NCI-H748 (cell line): ENCODE measurements around the gene SELENOM.
"Not testable (repeated sequence)": the region's sequence is repeated elsewhere in the genome, so short reads cannot be mapped to it uniquely, and the experiment has no call there.

ENCODE experiments used
- DNase-seq: peaks from one replicate; lab custom pipeline; 2025; ENCODE audit not compliant: unreplicated experiment; lab: John Stamatoyannopoulos, UW

SELENOM gene

DNA sequence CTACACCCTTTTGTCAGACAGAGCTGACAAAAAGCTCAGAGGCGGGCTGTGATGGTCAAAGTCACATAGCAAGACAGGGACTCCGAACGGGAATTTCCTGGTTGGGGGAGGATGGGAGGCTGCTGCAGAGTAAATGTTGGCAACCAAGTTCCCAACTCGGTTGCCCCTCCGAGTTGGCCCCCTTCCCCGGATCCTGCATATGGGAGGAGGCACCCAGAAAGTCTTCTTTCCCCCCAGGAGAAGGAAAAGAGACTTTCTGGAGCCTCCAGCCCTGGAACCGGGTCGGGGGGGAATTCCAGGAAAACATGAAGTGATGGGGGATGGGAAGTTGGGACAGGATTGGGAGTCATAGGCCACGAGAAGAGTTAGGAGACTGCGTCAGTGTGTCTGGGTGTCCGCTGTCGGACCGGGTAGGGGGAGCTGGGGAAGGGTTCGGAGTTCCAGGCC is 614 bp downstream of the SELENOM start:
- DNase-seq, result no peak

DNA sequence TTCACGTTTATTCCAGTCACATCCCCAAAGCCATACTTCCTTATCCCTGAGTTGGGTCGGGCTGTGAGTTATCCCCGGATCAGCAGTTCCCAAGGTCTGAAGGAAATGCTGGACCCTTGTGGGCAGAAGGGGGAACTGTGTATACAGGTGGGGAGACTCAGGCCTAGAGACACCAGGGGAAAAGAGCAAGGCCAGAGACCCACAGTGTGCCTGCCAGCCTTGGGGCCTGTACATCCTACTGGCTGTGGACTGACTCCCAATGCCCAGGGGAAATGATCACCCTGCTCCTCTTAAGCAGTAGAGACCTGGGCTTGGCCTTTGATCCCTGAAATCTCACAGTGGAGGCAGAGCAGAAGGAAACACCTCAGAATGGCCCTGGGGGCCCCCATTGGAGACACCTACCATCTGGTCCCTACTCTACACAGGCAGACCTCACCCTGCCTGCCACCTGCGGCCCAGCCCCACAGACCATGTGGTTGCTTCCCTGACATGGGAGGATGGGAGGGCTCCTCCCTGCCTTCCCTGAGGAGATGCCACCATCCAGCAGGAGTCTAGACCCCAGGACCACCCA is 1.3 kb downstream of the SELENOM start:
- DNase-seq, result no peak

DNA sequence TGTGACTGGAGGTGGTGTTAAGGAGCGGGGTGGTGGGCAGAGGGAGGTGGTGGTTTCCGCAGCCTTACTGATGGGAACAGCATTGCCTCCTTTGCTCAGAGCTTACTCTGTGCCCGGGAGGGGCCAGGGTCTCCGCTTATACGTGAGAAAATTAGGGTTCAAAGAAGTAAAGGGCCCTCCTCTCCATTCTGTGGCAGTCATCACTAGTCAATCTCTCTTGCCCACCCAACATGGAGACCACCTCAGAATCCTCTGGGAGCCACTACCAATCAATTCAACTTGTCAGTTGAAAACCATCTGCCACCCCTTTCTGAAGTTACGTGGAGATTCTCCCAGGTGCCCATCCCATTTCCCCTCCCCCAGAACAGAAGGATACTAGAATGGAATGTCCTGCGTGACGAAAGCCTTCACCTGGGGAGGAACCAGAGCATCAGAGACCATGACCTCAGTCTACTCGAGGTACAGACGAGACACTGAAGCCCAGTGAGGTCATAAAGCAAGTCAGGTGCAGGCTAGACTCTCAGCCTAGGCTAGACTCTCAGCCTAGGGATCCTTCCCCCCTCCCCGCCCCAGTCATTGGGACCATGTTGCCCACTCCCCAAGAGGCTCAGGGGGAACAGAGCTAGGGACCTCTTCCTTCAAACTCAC is 2.0 kb downstream of the SELENOM start:
- no peak for DNase-seq

DNA sequence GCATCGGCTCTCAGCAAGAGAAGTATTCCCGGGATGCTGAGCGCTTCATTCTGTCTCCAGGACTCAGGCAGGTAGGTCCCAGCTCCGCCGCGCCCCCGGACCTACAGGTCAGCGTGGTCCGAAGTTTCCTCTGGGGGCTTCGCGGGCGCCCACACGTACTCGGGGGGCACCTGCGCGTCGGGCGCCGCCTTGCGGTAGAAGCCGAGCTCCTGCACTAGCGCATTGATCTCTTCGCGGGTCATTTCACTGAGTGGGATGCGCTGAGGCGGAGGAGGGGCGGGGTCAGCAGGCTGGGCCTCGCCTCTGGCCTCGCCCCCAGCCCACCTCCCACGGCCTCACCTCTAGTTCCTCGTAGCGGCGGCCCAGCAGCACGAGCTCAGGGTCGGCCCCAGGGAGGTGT is 2.5 kb downstream of the SELENOM start:
- DNase-seq, result no peak

DNA sequence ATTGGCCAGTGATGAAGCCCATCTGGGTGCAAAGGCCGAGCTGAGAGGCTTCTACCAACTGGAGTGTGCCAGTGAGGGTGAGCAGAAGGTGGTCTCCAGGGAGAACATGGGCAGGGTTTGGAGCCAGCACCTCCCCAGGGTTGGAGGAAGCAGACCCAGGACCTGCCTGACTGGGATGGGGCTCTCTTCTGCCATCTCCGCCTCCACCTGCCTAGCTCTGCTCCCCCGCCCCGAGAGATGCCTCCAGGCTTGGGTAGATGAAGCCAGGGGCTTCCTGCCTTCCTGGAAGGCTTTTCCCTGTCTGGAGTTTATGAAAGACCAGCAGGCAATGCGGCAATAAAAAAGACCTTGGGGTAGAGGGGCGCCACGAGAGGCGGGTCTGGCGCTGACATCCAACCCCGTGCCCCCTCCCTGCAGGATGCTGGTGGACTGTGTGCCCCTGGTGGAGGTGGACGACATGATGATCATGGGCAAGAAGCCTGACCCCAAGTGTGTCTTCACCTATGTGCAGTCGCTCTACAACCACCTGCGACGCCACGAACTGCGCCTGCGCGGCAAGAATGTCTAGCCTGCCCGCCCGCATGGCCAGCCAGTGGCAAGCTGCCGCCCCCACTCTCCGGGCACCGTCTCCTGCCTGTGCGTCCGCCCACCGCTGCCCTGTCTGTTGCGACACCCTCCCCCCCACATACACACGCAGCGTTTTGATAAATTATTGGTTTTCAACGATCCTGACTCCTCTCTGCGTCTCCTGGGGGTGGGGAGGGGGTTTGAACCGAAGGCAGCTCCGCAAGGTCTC is 3.3 kb downstream of the SELENOM start:
- DNase-seq, result no peak

DNA sequence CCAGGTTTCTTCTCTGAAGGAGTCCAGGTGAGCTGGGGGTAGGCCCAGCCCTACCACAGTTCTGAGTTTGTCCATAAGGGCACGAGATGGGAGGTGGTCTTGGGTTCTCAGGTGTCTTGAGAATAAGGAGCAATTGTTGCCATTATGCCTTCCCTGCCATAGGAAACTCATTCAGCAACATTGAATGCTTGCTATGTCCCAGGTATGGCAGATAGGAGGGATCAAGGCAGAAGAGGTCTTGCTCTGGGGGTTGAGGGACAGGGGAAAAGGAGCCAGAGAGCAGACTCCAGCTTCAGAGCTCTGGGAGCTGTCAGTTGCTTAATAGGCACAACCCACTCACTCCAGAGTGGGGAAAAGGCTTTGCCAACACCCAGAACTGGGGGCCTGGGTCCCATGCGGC is 4.3 kb downstream of the SELENOM start:
- DNase-seq, result no peak

DNA sequence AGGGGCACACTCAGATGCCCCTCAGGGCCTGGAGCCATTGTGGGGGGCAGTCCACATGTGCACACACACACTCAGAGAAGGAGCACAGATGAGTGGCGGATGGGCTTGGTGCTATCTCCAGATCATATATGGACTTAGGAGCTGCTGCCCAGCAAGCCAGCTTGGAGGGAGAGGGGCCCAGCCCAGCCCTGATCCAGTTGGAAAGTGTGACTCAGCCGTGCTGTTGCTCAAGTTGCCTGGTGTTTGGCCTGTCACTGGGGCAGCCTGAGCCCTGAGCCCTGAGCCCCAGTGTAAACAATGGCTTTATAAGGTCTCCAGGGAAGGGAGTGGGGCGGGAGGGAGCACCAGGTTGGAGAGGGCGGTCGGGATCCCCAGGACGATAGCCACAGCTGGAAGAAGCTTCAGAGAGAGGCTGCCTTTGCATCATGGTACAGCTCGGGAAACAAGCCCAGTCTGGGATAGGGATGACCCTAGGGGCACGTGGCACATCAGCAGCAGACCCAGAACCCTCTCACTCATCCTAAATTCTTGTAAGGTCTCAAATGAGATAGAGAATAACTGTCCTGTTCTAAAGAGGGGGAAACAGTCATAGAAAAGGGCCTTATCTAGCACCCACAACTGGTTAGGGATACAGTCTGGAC is 4.8 kb downstream of the SELENOM start:
- no peak for DNase-seq

DNA sequence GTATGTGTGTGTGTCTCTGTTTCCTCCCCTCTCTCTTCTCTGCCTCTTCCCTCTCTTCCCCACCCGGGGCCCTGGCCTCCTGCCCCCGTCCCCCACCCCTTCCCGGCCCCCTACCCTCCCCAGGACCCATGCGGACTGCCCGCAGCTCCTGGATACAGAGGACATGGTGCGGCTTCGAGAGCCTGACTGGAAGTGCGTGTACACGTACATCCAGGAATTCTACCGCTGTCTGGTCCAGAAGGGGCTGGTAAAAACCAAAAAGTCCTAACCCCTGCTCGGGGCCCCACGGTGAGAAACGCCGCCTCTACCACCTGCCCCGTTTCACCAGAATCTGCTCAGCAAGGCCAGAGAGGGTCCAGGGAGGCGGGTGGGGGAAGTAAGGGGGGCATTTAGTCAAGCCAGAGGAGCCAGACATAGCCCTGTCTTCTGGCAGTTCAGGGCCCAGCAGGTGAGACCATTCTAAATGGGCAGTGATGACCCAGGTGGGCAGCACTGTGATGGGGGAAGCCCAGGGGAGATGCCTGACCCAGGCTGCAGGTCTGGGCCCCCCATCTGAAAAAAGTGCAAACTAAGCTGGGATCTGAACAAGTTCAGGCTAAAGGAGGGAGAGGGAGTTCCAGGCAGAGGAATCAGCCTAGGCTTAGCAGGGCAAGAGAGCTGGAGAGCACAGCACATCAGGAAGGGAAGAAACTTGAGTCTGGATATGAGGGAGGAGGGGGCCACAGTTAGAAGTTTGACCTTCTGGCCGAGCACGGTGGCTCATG is 6.4 kb downstream of the SELENOM start:
- DNase-seq, result no peak

DNA sequence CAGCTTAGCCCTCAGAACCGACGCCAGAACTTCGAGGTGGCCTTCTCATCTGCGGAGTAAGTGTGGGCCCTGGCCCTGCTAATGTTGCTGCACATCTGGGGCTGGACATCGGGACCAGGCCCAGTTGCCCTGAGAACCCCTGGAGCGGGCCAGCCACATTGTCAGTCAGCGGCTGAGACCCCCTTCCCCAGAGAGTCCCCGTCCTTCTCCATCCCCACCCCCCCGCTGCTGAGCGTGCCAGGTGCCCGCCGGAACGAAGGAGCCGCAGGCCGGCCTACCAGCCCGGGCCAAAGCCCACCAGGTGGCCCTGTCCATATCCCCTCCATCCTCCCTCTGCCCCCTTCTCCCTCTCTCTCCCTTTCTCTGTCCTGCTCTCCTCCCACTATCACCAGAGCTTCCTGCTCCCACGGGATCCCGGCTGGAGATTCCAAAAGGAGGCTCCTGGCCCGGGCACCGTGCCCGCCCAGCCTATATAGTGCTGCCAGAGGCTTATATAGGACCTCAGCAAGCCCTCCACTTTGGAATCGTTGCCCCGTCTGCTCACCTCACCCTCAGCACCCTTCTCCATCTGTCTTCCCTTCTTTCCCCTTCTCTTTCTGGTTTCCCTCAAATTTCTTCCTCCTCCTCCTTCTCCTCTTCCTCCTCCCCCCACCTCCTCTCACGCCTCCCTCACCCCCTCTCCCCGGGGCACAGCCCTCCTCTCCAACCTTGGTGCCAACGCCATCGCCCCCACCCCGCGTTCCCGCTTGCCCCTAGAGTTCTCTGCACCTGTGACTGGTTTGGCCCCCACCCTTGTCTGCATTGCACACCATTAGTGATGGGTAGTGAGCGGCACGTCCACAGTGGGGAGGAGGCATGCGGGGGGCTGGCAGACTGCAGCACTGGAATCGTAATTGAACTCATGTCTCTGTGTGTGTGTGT is 7.3 kb downstream of the SELENOM start:
- no peak for DNase-seq

DNA sequence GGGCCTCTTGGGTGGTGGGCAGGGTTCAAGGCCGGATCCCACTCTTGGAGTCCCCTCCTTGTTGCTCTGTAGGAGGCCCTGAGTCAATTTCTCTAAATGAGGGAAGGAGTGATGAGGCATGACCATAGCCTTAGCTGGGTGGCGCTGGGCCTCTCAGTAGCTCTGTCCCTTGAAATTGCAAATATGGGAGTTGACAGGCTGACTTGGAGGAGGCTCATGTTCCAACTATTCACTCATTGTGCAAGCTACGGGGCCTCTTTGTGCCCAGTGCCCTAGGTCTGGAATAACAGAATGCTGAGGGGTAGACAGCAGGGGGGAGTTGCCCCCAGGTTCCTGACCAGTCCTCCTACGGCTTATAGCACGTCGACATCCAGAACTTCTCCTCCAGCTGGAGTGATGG is 8.0 kb downstream of the SELENOM start:
- DNase-seq, result no peak

DNA sequence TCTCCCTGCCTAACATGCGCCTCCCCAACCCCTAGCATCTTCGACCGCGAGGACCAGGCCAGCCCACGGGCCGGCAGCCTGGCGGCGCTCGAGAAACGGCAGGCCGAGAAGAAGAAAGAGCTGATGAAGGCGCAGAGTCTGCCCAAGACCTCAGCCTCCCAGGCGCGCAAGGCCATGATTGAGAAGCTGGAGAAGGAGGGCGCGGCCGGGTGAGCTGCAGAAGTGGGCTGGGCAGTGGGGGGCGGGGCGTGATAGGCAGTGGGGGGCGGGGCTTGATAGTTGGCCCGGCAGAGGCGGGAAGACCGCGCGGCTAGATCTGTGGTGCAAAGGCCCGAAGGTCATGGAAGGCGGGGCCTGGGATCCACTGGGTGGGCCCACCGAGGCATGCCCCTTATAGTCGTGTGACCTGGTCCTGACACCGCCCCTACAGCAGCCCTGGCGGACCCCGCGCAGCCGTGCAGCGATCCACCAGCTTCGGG is 8.7 kb downstream of the SELENOM start:
- no peak for DNase-seq

DNA sequence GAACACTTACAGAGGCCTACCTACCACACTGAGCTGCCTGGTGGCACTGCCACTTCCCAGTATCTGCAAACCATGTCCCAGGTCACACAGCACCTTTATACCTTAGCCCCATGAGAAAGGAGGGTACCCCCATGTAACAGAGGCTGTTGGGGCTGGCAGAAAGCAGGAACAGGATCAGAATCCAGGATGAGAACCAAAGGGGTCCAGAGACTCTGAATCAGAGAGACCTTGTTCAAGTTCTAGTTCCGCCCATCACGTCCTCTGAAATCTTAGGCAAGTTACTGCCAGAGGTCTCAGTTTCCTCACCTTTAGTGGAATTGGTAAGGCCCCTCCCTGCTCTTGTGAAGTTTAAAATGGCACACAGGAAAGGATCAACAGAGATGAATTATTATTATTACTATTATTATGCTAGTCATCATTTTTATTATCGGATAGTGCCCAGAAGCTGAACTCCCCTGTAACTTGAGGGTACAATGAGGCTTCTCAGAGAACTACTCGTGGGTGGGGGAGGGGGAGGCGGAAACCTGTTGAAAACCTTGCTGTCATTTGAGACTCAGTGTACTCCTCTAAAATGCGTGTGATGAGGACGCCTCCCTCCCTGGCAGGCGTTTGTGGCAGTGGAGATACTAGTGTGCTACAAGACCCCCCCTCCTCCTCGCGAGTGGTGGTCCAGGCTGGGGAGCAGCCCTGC is 9.3 kb downstream of the SELENOM start:
- DNase-seq, result no peak

DNA sequence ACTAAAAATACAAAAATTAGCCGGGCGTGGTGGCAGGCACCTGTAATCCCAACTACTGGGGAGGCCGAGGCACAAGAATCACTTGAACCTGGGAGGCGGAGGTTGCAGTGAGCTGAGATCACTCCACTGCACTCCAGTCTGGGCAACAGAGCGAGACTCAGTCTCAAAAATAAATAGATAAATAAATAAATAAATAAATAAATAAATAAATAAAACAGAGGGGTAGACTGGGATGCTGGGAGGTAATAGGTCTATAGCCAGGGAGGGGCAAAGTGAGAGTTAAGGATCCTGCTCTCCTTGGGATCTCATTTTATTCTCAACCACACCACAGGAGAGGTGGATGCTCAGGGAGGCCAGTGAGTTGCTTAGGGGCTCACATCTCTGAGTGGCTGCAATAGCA is 9.8 kb downstream of the SELENOM start:
- DNase-seq, result not testable (repeated sequence)

DNA sequence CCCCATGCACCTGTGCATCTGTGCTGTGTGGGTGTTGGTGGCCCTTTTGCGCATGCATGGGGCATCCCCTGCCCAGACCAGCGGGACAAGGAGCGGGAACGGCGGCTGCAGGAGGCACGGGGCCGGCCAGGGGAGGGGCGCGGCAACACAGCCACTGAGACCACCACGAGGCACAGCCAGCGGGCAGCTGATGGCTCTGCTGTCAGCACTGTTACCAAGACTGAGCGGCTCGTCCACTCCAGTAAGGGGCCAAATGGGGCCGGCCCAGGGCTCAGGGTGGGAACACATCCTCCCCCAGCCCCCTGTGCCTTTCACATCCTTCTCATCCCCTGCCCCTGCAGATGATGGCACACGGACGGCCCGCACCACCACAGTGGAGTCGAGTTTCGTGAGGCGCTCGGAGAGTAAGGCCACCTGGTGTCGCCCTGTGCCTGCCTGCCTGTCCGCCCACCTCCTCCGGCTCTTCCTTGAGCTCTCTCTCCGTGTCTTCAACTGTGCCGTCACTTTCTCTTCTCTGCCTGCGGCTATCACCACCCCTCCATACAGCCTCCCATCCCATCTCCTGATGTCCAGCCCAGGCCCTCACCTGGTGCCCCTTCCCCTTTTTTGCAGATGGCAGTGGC is 10.6 kb downstream of the SELENOM start:
- DNase-seq, result no peak

DNA sequence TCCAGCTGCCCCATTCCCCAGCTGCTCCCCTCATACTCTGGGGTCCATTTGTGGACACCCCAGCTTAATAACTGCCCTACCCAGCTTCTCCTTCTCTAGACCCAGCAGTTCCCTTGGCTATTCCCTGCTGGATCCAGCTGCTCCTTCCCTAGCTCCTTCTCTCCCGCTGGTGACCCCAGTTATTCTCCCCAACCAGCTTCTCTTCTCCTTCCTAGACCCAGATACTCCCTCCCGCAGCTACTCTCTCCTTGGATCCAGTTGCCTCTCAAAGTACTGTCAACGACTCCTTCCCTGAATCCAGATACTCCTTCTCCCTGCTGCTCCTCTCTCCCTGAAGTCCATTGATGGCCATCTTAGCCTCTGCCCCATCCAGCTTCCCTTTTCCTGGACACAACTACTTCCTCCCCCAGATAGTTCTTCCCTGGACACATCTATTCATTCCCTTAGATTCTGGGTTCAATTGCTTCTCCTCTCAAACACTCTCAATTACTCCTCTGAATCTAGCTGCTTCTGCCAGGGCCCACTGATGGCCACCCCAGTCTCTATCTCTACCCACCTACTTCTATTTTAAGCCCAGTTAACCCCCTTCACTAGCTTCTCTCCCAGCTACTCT is 11.6 kb downstream of the SELENOM start:
- DNase-seq, result no peak

DNA sequence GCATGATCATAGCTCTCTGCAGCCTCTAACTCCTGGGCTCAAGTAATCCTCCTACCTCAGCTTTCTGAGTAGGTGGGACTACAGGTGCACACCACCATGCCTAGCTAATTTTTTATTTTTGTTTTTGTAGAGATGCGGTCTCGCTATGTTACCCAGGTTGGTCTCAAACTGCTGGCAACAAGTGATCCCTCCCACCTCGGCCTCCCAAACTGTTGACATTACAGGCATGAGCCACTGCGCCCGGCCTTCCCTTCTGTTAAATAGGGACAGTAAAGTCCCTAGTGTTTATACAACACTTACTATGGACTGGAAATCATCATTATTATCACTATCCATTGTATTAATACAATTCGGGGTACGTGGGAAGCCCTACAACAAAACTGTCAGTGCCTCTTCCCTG is 12.6 kb downstream of the SELENOM start:
- DNase-seq, result no peak

DNA sequence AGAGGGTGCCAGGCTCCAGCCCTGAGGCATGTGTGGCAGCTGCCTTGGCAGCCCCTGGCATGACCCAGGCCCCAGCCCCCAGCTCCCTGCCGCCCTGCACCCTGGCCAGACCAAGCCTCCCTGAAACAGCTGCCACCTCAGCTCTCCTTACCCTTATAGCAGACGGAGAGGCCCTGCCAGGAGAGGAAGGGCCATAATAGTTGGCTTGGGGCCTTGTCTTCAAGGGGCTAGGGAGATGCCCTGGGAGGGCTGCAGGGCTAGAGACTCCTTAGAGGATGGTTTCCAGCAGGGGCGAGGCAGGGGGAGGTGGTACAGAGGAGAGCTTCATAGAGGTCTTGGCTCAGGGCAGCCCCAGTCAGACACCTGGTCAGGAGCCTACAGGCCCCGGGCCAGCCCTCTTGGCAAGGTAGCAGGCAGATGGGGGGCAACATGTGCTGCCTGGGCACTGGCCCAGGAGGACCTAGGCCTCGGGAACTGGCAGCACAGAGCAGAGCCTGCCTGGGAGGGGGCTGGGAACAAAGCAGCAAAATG is 13.3 kb downstream of the SELENOM start:
- DNase-seq, result no peak
